Central memory CD8-positive, alpha-beta T cell (primary cell): ENCODE results near the gene MLYCD.

Source experiments
- ATAC-seq: fragments of 150-1000 bp; cut with Tn5 transposase; replicated peaks from 2 replicates; pipeline ENCODE4 v1.10.0; 2022; ENCODE audit warnings: mild to moderate bottlenecking, moderate FRiP score, moderate number of reproducible peaks; ENCODE audit not compliant: poor library complexity, severe bottlenecking; ENCODE audit errors: extremely low read depth
- DNase-seq, 2 donors: peaks; one replicate each; pipeline ENCODE4 v3.0.0; 2021; ENCODE audit warnings: low spot score in 2 of 2
- H3K27ac Mint-ChIP-seq: one replicate; pipeline ENCODE4 v1.8.0; 2022; ENCODE audit warnings: low read depth, mild to moderate bottlenecking, moderate library complexity, mixed read lengths
- H3K27me3 Mint-ChIP-seq: one replicate; pipeline ENCODE4 v1.8.0; 2022; ENCODE audit warnings: mixed read lengths
- H3K36me3 Mint-ChIP-seq: one replicate; pipeline ENCODE4 v1.8.0; 2022; ENCODE audit warnings: mild to moderate bottlenecking, moderate library complexity, mixed read lengths; ENCODE audit not compliant: insufficient read depth
- H3K4me1 Mint-ChIP-seq: one replicate; pipeline ENCODE4 v1.8.0; 2022; ENCODE audit warnings: mixed read lengths
- H3K4me3 Mint-ChIP-seq: one replicate; pipeline ENCODE4 v1.8.0; 2022; ENCODE audit warnings: mild to moderate bottlenecking, moderate library complexity, mixed read lengths
- H3K9me3 Mint-ChIP-seq: one replicate; pipeline ENCODE4 v1.8.0; 2022; ENCODE audit warnings: mixed read lengths

The MLYCD gene

GRCh38 chr16:83920894-83921491, 22.1 kb downstream of the MLYCD start:
- no peak for DNase-seq
- no peak for ATAC-seq
- H3K4me1 Mint-ChIP-seq = peaks cover 24% of the 10 kb centered on the region
- peaks cover 2% of the 10 kb centered on the region for H3K36me3 Mint-ChIP-seq
- no peaks in the 10 kb centered on the region for H3K27me3 Mint-ChIP-seq
- no peak overlapping the region for H3K27ac Mint-ChIP-seq
- no peaks in the 10 kb centered on the region for H3K9me3 Mint-ChIP-seq
- no peak overlapping the region for H3K4me3 Mint-ChIP-seq

- no peaks in the 10 kb centered on the region for H3K9me3 Mint-ChIP-seq
- H3K4me1 Mint-ChIP-seq = peaks cover 22% of the 10 kb centered on the region
- DNase-seq (no peak), ATAC-seq (no peak)
- H3K4me3 Mint-ChIP-seq = no peak overlapping the region
- no peaks in the 10 kb centered on the region for H3K27me3 Mint-ChIP-seq
- no peak overlapping the region for H3K27ac Mint-ChIP-seq
- no peaks in the 10 kb centered on the region for H3K36me3 Mint-ChIP-seq
Measured at GRCh38 chr16:83923581-83924365, 24.9 kb downstream of the MLYCD start.

GRCh38 chr16:83924686-83925085, 25.8 kb downstream of the MLYCD start:
- H3K27me3 Mint-ChIP-seq = no peaks in the 10 kb centered on the region
- H3K27ac Mint-ChIP-seq = peak overlapping the region; percentile 36
- no peaks in the 10 kb centered on the region for H3K9me3 Mint-ChIP-seq
- H3K36me3 Mint-ChIP-seq = no peaks in the 10 kb centered on the region
- DNase-seq (no peak), ATAC-seq (no peak)
- peaks cover 13% of the 10 kb centered on the region for H3K4me1 Mint-ChIP-seq
- no peak overlapping the region for H3K4me3 Mint-ChIP-seq

- DNase-seq (no peak), ATAC-seq (no peak)
- H3K9me3 Mint-ChIP-seq = no peaks in the 10 kb centered on the region
- no peaks in the 10 kb centered on the region for H3K27me3 Mint-ChIP-seq
- H3K4me3 Mint-ChIP-seq = no peak overlapping the region
- H3K27ac Mint-ChIP-seq = peak overlapping the region; percentile 74
- no peaks in the 10 kb centered on the region for H3K36me3 Mint-ChIP-seq
- H3K4me1 Mint-ChIP-seq = peaks cover 10% of the 10 kb centered on the region
Measured at GRCh38 chr16:83925095-83925905, 26.4 kb downstream of the MLYCD start.

- no peak for DNase-seq
- H3K9me3 Mint-ChIP-seq = no peaks in the 10 kb centered on the region
- ATAC-seq = no peak
- no peak overlapping the region for H3K4me3 Mint-ChIP-seq
- H3K36me3 Mint-ChIP-seq = no peaks in the 10 kb centered on the region
- peaks cover 10% of the 10 kb centered on the region for H3K4me1 Mint-ChIP-seq
- peak overlapping the region; percentile 74 for H3K27ac Mint-ChIP-seq
- H3K27me3 Mint-ChIP-seq = no peaks in the 10 kb centered on the region
Measured at GRCh38 chr16:83925957-83926725, 27.2 kb downstream of the MLYCD start.

GRCh38 chr16:83926726-83927397, 27.9 kb downstream of the MLYCD start:
- DNase-seq (peak; percentile 20 to 55), ATAC-seq (peak; percentile 49)
- Mint-ChIP-seq H3K36me3 (no peaks in the 10 kb centered on the region), H3K4me3 (no peak overlapping the region), H3K27me3 (no peaks in the 10 kb centered on the region), H3K4me1 (peaks cover 10% of the 10 kb centered on the region), H3K27ac (no peak overlapping the region), H3K9me3 (no peaks in the 10 kb centered on the region)

- Mint-ChIP-seq H3K4me1 (peaks cover 10% of the 10 kb centered on the region), H3K9me3 (no peaks in the 10 kb centered on the region), H3K27me3 (no peaks in the 10 kb centered on the region), H3K36me3 (no peaks in the 10 kb centered on the region), H3K4me3 (no peak overlapping the region), H3K27ac (no peak overlapping the region)
- no peak for ATAC-seq
- DNase-seq = no peak
Measured at GRCh38 chr16:83928341-83929055, 29.6 kb downstream of the MLYCD start.

GRCh38 chr16:83929811-83930555, 31.1 kb downstream of the MLYCD start:
- ATAC-seq = no peak
- Mint-ChIP-seq H3K27ac (no peak overlapping the region), H3K9me3 (no peaks in the 10 kb centered on the region), H3K4me3 (no peak overlapping the region), H3K4me1 (peaks cover 10% of the 10 kb centered on the region), H3K36me3 (no peaks in the 10 kb centered on the region), H3K27me3 (peaks cover 9% of the 10 kb centered on the region)
- DNase-seq = no peak

GRCh38 chr16:83930730-83931500, 32.0 kb downstream of the MLYCD start:
- Mint-ChIP-seq H3K27me3 (peaks cover 14% of the 10 kb centered on the region), H3K9me3 (no peaks in the 10 kb centered on the region), H3K4me1 (peaks cover 6% of the 10 kb centered on the region), H3K36me3 (no peaks in the 10 kb centered on the region), H3K27ac (no peak overlapping the region), H3K4me3 (no peak overlapping the region)
- ATAC-seq = no peak
- no peak for DNase-seq

- no peaks in the 10 kb centered on the region for H3K9me3 Mint-ChIP-seq
- H3K4me3 Mint-ChIP-seq = no peak overlapping the region
- no peak for DNase-seq
- peaks cover 2% of the 10 kb centered on the region for H3K4me1 Mint-ChIP-seq
- ATAC-seq = no peak
- H3K27me3 Mint-ChIP-seq = peaks cover 17% of the 10 kb centered on the region
- peaks cover 1% of the 10 kb centered on the region for H3K36me3 Mint-ChIP-seq
- H3K27ac Mint-ChIP-seq = no peak overlapping the region
Measured at GRCh38 chr16:83931556-83931955, 32.6 kb downstream of the MLYCD start.
